ENCODE measurements around the gene SLAIN2. TPM values are rescaled to one million over a fixed set of nuclear protein-coding genes. Genes with fewer than 3 reads are reported as not detected.

SLAIN2 gene
- total RNA-seq, 2 experiments from 2014 or later: 46.3 to 47.0 TPM

- DNase-seq (no peak), ATAC-seq (ENCODE audit: poor library complexity) (no peak)
- TF ChIP-seq, protein P1, sequence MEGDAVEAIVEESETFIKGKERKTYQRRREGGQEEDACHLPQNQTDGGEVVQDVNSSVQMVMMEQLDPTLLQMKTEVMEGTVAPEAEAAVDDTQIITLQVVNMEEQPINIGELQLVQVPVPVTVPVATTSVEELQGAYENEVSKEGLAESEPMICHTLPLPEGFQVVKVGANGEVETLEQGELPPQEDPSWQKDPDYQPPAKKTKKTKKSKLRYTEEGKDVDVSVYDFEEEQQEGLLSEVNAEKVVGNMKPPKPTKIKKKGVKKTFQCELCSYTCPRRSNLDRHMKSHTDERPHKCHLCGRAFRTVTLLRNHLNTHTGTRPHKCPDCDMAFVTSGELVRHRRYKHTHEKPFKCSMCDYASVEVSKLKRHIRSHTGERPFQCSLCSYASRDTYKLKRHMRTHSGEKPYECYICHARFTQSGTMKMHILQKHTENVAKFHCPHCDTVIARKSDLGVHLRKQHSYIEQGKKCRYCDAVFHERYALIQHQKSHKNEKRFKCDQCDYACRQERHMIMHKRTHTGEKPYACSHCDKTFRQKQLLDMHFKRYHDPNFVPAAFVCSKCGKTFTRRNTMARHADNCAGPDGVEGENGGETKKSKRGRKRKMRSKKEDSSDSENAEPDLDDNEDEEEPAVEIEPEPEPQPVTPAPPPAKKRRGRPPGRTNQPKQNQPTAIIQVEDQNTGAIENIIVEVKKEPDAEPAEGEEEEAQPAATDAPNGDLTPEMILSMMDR (IDR thresholded peaks at IDR 0.05): no peak
- Histone ChIP-seq H3K27me3 (ENCODE audit: control insufficient read depth in 1 of 2, insufficient read depth in 2 of 2, low read length in 2 of 2) (no peaks in the 10 kb centered on the region), H3K4me1 (ENCODE audit: insufficient read depth, low read length) (no peaks in the 10 kb centered on the region), H3K36me3 (ENCODE audit: insufficient read depth, low read length) (peaks cover 4% of the 10 kb centered on the region), H3K9me3 (ENCODE audit: control insufficient read depth in 1 of 2, insufficient read depth in 1 of 2, low read length in 2 of 2) (no peaks in the 10 kb centered on the region), H3K27ac (ENCODE audit: low read depth in 1 of 2, low read length in 2 of 2) (no peak overlapping the region), H3K4me3 (ENCODE audit: low read length) (no peak overlapping the region)
- Mint-ChIP-seq H3K4me3 (no peak overlapping the region), H3K4me1 (ENCODE audit: low read depth) (peaks cover 61% of the 10 kb centered on the region), H3K27ac (no peak overlapping the region), H3K36me3 (ENCODE audit: low read depth) (peaks cover 25% of the 10 kb centered on the region), H3K27me3 (no peaks in the 10 kb centered on the region), H3K9me3 (no peaks in the 10 kb centered on the region)
- ChIA-PET CTCF (no interaction called here), POLR2A (no interaction called here)
- intact Hi-C loops (cut with DNase I, micrococcal nuclease): no loop called here
Measured at GRCh38 chr4:48366611-48367010, 25.3 kb downstream of the SLAIN2 start.

DNA sequence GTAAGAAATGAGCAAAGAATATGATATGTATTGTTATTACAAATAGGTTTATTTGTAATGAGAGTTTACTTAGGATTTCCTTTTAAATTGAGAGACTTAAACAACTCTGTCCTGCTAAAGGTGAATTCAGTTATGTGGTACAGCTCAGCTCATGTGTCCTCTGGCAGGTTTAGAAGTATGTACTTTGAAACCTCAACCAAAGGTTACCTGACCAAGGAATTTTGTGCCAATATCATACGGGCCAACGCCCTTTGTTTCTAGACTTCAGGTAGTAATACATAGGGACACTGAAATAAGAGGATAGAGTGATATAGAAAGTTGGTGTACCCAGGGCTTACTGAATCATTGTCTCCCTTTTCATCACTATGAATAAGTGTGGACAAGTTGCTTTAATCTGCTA lies 25.7 kb downstream of the SLAIN2 start:
- intact Hi-C loops (cut with DNase I, micrococcal nuclease): no loop called here
- H3K9me3 ChIP-seq (ENCODE audit: control insufficient read depth in 1 of 2, insufficient read depth in 1 of 2, low read length in 2 of 2): no peaks in the 10 kb centered on the region
- no peak overlapping the region for H3K4me3 ChIP-seq (ENCODE audit: low read length)
- peaks cover 57% of the 10 kb centered on the region for H3K4me1 Mint-ChIP-seq (ENCODE audit: low read depth)
- TF ChIP-seq, protein P1 (IDR thresholded peaks at IDR 0.05): no peak
- peaks cover 5% of the 10 kb centered on the region for H3K36me3 ChIP-seq (ENCODE audit: insufficient read depth, low read length)
- peaks cover 24% of the 10 kb centered on the region for H3K36me3 Mint-ChIP-seq (ENCODE audit: low read depth)
- no peaks in the 10 kb centered on the region for H3K27me3 Mint-ChIP-seq
- H3K27me3 ChIP-seq (ENCODE audit: control insufficient read depth in 1 of 2, insufficient read depth in 2 of 2, low read length in 2 of 2): no peaks in the 10 kb centered on the region
- no peak overlapping the region for H3K27ac Mint-ChIP-seq
- no peaks in the 10 kb centered on the region for H3K9me3 Mint-ChIP-seq
- H3K4me1 ChIP-seq (ENCODE audit: insufficient read depth, low read length): no peaks in the 10 kb centered on the region
- no peak overlapping the region for H3K4me3 Mint-ChIP-seq
- ATAC-seq (ENCODE audit: poor library complexity) (no peak), DNase-seq (no peak)
- CTCF ChIA-PET: no interaction called here
- no peak overlapping the region for H3K27ac ChIP-seq (ENCODE audit: low read depth in 1 of 2, low read length in 2 of 2)
- POLR2A ChIA-PET: no interaction called here

DNA sequence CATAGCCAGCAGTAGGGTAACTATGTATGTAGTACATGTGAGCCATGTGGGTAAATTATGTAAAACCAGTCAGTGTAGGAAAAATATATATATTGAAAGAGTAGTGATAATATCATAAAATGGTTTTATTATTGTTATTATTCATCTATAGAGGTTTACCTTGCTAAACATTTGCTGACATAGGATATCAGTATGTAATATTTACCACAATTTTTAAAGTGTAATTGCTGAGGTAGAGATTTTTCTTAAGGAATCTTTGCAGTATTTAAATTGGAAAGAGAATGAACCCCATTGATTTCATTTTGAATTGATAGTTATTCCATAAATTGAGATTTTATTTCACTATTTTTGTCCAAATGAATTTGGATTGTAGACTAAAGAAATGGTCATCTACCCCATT lies 27.1 kb downstream of the SLAIN2 start:
- H3K27me3 ChIP-seq (ENCODE audit: control insufficient read depth in 1 of 2, insufficient read depth in 2 of 2, low read length in 2 of 2): no peaks in the 10 kb centered on the region
- ChIA-PET POLR2A (interaction anchor here (1.0 kb wide), 1 partner anchor 61 kb away, joined by 3 read pairs; no protein-coding TSS in a partner anchor), CTCF (interaction anchor here (1.0 kb wide), 1 partner anchor 17 kb away, joined by 4 read pairs; no protein-coding TSS in a partner anchor)
- H3K27ac Mint-ChIP-seq: no peak overlapping the region
- DNase-seq (no peak), ATAC-seq (ENCODE audit: poor library complexity) (no peak)
- H3K27me3 Mint-ChIP-seq: no peaks in the 10 kb centered on the region
- no peak overlapping the region for H3K27ac ChIP-seq (ENCODE audit: low read depth in 1 of 2, low read length in 2 of 2)
- intact Hi-C loops (cut with DNase I, micrococcal nuclease): no loop called here
- H3K9me3 Mint-ChIP-seq: no peaks in the 10 kb centered on the region
- no peak overlapping the region for H3K4me3 Mint-ChIP-seq
- no peaks in the 10 kb centered on the region for H3K9me3 ChIP-seq (ENCODE audit: control insufficient read depth in 1 of 2, insufficient read depth in 1 of 2, low read length in 2 of 2)
- no peak overlapping the region for H3K4me3 ChIP-seq (ENCODE audit: low read length)
- H3K4me1 Mint-ChIP-seq (ENCODE audit: low read depth): peaks cover 64% of the 10 kb centered on the region
- peaks cover 5% of the 10 kb centered on the region for H3K36me3 ChIP-seq (ENCODE audit: insufficient read depth, low read length)
- H3K36me3 Mint-ChIP-seq (ENCODE audit: low read depth): peaks cover 31% of the 10 kb centered on the region
- TF ChIP-seq, protein P1 (IDR thresholded peaks at IDR 0.05): no peak
- H3K4me1 ChIP-seq (ENCODE audit: insufficient read depth, low read length): no peaks in the 10 kb centered on the region
